A549 treated with DMSO at 1 μM for 4 hours (cell line): ENCODE results near the gene MT1H. TPM values are rescaled to one million over a fixed set of nuclear protein-coding genes. Genes with fewer than 3 reads are reported as not detected.

Source experiments
- total RNA-seq: library from RNA; stranded (reverse); fragments of 200-300 nt; extraction: Qiagen RNA extraction; gene quantifications from 5 replicates; pipeline ENCODE4 v1.2.3, GENCODE V29; 2022; ENCODE audit warnings: low read depth

MT1H gene
- not detected in 5 replicates for total RNA-seq

DNA sequence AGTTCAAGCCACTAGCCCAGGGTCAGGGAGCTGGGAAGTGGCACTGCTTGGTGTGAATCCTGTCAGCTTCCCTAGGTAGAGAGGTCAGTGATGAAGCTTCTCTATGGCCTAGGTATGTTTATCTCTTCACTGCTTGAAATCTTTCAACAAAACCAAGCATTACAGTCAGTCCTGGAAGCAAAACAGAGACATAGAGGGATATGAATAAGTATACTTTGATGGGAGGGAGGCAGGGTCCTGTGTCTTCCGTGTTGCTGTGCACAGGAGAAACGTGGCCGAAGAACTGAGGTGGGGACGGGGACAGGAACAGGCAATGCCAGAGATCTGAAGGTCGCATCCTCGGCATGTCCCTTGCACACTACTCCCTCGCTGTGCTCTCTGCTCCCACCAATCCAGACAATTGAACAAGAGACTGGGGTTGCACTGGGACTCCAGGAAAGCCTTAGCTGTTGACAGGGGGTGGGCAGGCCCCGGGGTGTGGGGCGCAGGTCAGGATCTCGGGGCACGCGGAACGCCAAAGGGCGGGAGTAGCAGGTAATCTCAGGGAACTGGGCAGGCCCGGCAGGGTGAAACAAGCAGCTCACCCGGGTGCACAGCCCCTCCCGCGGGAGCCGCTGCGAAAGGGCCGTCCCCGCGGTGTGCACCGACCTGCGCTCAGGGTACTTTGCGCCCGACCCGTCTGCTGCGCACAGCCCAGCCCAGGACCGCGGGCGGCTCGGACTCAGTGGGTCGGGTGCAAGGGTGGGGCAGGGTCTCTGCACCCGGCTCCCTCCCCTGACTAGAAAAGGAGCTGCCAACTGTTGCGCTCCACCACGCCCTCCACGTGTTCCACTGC, at the start of gene MT1H:
Gene MT1H (plus strand): TSS at position 810 of the 835 bp plus-strand sequence. CDS start 71 bp downstream, outside the sequence.

GRCh38 chr16:56625140-56625942, 44.3 kb upstream of the MT1H start, which contains the start of gene MT1E:
Gene MT1E, plus strand, starts transcription at chr16:56625781. Its CDS starts 71 bp downstream, at chr16:56625852.

GRCh38 chr16:56632156-56632847, 37.3 kb upstream of the MT1H start, which contains the start of gene MT1M:
Gene MT1M, plus strand, starts transcription at chr16:56632659. Its CDS starts 73 bp downstream, at chr16:56632732.

DNA sequence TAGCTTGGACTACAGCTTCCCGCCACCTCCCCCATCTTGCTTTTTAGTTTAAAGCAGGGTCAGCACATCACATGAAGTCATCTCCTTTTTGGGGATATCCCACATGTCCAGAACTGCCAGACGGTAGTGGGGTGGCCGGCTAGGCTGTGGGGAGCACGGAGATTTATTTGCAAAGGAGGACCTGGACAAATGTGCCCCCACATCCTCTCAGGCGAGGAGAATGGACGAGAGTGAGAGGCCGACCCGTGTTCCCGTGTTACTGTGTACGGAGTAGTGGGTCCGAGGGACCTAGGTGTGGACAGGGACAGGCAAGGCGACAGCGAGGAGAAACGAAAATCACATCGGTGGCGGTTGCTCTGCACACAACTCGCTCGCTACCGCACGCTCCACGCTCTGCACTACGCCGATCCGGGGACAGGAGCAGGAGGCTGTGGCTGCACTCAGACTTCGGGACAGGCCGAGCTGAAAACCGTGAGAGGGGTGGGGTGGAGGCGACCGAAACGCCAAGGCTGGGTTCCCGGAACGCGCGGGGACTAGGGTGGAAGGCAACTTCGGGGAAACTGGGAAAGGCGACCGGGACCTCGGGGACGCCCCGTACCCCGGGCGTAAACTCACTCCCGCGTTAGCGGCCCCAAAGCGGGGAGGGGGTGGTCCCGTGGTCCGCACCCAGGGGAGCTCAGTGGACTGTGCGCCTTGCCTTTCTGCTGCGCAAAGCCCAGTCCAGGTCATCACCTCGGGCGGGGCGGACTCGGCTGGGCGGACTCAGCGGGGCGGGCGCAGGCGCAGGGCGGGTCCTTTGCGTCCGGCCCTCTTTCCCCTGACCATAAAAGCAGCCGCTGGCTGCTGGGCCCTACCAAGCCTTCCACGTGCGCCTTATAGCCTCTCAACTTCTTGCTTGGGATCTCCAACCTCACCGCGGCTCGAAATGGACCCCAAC, 31.5 kb upstream of the MT1H start, which contains the start of gene MT1A:
Gene MT1A (plus strand): TSS at position 853 of the 937 bp plus-strand sequence. CDS start 73 bp downstream, at position 926.

DNA sequence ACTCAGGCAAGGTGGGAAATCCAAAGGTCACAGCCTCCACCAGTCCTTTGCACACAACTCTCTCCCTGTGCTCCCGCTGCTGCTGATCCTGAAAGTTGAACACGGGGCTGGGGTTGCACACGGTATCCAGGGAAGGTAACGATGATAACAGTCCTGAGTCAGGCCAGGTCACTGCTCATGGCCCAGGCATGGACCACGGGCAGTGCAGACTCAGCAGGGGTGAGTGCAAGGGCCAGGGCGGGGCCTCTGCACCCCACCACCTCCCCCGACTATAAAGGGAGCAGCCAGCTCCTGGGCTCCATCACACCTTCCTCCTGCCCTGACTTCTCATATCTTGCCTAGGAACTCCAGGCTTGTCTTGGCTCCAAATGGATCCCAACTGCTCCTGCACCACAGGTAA, 18.0 kb upstream of the MT1H start, which contains the start of gene MT1B:
Gene MT1B (plus strand): TSS at position 301 of the 400 bp plus-strand sequence. CDS start 68 bp downstream, at position 369.

GRCh38 chr16:56657555-56658326, 11.9 kb upstream of the MT1H start, which contains the start of gene MT1F:
Gene MT1F, plus strand, starts transcription at chr16:56657959. Its CDS starts 100 bp downstream, at chr16:56658059.

GRCh38 chr16:56667581-56668571, 1.7 kb upstream of the MT1H start, which contains the start of gene MT1G:
Gene MT1G, minus strand, starts transcription at chr16:56668065. Its CDS starts 72 bp downstream, at chr16:56667993.

GRCh38 chr16:56681939-56682702, 12.5 kb downstream of the MT1H start, which contains the start of gene MT1X:
Gene MT1X, plus strand, starts transcription at chr16:56682470. Its CDS starts 71 bp downstream, at chr16:56682541.

Other genes with a start within 250 kb of the MT1H start
- 58.9 to 65.8 TPM (median 64.0 TPM) in 5 replicates for gene AMFR, start 244.3 kb upstream of the MT1H start, total RNA-seq
- gene NUDT21, start 218.5 kb upstream of the MT1H start, total RNA-seq: 111 to 132 TPM (median 118 TPM) in 5 replicates
- gene OGFOD1, start 218.3 kb upstream of the MT1H start, total RNA-seq: 68.3 to 93.1 TPM (median 78.2 TPM) in 5 replicates
- 13.0 to 23.1 TPM (median 19.0 TPM) in 5 replicates for gene BBS2, start 149.8 kb upstream of the MT1H start, total RNA-seq
- not detected in 5 replicates for gene MT4, start 104.7 kb upstream of the MT1H start, total RNA-seq
- gene MT3, start 80.3 kb upstream of the MT1H start, total RNA-seq: 0.41 TPM in 1 of 5 replicates, not detected in the others
- 570 to 812 TPM (median 625 TPM) in 5 replicates for gene MT2A, start 61.2 kb upstream of the MT1H start, total RNA-seq
- gene MT1E, start 44.0 kb upstream of the MT1H start, total RNA-seq: not detected in 5 replicates
- gene MT1M, start 37.2 kb upstream of the MT1H start, total RNA-seq: not detected in 5 replicates
- gene MT1A, start 31.1 kb upstream of the MT1H start, total RNA-seq: 15.4 to 17.7 TPM (median 15.7 TPM) in 5 replicates
- gene MT1B, start 17.9 kb upstream of the MT1H start, total RNA-seq: not detected in 5 replicates
- 8.5 to 17.3 TPM (median 12.5 TPM) in 5 replicates for gene MT1F, start 11.9 kb upstream of the MT1H start, total RNA-seq
- gene MT1G, start 1.7 kb upstream of the MT1H start, total RNA-seq: not detected in 5 replicates
- gene MT1X, start 12.7 kb downstream of the MT1H start, total RNA-seq: 148 to 278 TPM (median 167 TPM) in 5 replicates
- 90.0 to 103 TPM (median 96.8 TPM) in 5 replicates for gene NUP93, start 60.3 kb downstream of the MT1H start, total RNA-seq
- 0.02 TPM in 2 of 5 replicates, not detected in the others for gene SLC12A3, start 195.4 kb downstream of the MT1H start, total RNA-seq